Measurements from ENCODE around the gene TMEM116.

The TMEM116 gene

DNA sequence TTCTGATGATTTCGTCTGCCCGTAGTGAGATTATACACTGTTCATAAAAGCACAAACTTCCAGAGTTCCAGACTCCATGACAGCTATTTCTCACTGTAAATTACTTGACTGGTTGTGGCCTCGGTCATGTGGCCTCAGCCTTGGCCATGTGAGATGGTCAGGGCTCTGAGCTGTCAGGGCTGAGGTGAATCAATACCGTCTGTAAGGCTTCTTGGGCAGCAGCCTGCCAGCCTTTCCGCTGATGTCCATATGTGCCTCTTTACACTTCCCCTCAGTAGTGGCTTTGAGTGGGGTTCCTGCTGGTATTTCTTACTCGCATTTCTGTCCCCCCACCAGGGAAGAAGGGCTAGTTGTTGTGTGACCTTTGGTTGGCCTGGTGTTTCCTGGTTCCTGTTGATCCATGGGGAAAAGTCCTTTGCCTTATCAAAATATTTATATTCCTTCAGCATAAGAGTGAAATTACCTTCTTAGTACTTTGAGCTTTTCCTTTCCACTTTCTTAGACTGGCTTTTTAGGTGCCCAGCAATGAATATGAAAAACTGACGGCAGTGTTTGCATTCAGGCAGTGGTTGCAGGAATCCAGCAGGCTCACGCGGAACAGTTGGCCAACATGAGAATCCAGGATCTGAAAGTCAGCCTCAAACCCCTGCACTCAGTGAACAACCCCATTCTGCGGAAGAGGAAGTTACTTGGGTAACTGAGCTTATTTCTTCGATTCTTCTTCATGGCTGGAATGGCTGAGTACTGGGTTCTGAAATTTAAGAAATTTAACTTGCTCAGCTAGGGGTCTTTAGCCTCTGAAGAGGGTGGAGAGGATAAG lies 124.8 kb downstream of the TMEM116 start:
- DNase-seq = no peak

- no peak for DNase-seq
Observed at GRCh38 chr12:111886662-111887545, 126.1 kb downstream of the TMEM116 start.

GRCh38 chr12:111881716-111882115 lies 131.2 kb downstream of the TMEM116 start:
- DNase-seq = no peak

Data from activated CD4-positive, alpha-beta T cell treated with anti-CD3 and anti-CD28 coated beads, Interleukin-2, Interleukin-6, amounts not matched to agents 100 ng/mL and 50 ng/mL, durations not matched to agents 16 hours and 8 hours (primary cell).